Activated naive CD8-positive, alpha-beta T cell (primary cell): ENCODE data around the gene SLCO4C1.
"Not testable (repeated sequence)": the region's sequence is repeated elsewhere in the genome, so short reads cannot be mapped to it uniquely, and the experiment has no call there.

Experiments
- H3K27ac Mint-ChIP-seq: one replicate; pipeline ENCODE4 v1.8.0; 2021; ENCODE audit warnings: mixed read lengths
- H3K27me3 Mint-ChIP-seq: one replicate; pipeline ENCODE4 v1.8.0; 2021; ENCODE audit warnings: mixed read lengths
- H3K36me3 Mint-ChIP-seq: one replicate; pipeline ENCODE4 v1.8.0; 2021; ENCODE audit warnings: mixed read lengths
- H3K4me1 Mint-ChIP-seq: one replicate; pipeline ENCODE4 v1.8.0; 2021; ENCODE audit warnings: low read depth, mixed read lengths
- H3K4me3 Mint-ChIP-seq: one replicate; pipeline ENCODE4 v1.8.0; 2021; ENCODE audit warnings: mild to moderate bottlenecking, mixed read lengths
- H3K9me3 Mint-ChIP-seq: one replicate; pipeline ENCODE4 v1.8.0; 2021; ENCODE audit warnings: low read depth, mixed read lengths

Gene SLCO4C1

DNA sequence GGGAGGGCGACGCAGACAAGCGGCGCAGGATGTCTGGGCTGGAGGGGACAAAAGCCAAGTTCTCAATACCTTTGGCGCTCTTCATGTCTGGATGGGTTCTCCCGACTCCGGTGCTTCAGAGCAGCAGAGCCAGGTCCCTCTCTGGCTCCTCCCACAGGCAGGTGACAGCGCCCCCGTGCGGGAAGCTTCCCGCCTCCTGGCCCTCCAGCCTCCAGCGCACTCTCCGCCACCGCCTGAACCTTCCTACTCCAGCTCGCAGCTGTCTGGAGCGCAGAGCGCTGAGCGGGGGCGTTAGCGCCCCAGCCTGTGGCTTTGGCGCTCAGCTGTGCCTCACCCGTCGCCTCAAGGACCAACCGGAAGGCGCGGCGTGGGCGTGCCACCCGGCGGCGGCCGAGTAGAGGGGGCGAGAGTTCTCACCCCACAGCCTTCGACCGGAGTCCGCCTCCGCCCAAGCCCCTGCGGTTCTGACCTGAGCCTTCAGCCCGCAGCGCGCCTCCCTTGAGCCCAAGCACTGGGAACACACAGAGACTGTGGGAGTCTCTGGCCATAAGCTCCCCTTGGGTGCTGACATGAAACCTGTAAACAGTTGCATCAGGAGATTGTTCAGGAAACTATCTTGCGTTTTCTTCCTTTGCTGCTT, at the start of gene SLCO4C1:
Gene SLCO4C1 (minus strand): TSS at position 107 of the 640 bp plus-strand sequence. CDS start 22 bp downstream, at position 85.
- Mint-ChIP-seq H3K27ac (no peak within 1 kb of the TSS), H3K9me3 (no peaks in the 10 kb centered on the region), H3K4me3 (peak within 1 kb of the TSS; percentile 78), H3K36me3 (no peaks in the 10 kb centered on the region), H3K27me3 (peaks cover 9% of the 10 kb centered on the region), H3K4me1 (peaks cover 22% of the 10 kb centered on the region)

DNA sequence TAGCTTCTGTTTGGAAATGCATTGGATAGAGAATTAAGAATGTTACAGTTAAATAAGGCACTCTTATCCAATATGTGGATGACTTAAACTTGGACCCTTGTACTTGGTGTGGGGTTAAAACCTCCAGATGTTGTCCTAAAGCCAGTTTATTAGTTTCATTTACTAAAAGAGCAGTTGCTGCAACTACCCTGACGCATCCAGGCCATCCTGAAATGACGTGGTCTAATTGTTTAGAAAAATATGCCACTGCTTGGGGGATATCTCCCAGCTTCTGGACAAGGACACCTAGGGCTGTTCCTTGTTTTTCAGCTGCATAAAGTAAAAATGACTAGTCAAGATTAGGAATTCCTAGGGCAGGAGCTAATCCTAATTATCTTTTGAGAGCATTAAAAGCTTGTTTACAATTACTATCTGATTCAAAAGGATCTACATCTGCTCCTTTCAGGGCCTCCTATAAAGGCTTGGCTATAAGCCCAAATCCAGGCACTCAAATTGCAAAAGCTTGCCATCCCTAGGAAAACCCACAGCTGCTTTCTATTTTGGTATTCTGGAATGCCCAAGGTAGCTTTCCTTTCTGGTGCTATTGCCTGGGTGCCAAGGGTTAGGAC, 45.7 kb upstream of the SLCO4C1 start:
- Mint-ChIP-seq H3K4me1 (no peaks in the 10 kb centered on the region), H3K4me3 (no peak overlapping the region), H3K9me3 (no peaks in the 10 kb centered on the region), H3K27me3 (no peaks in the 10 kb centered on the region), H3K36me3 (no peaks in the 10 kb centered on the region), H3K27ac (no peak overlapping the region)

DNA sequence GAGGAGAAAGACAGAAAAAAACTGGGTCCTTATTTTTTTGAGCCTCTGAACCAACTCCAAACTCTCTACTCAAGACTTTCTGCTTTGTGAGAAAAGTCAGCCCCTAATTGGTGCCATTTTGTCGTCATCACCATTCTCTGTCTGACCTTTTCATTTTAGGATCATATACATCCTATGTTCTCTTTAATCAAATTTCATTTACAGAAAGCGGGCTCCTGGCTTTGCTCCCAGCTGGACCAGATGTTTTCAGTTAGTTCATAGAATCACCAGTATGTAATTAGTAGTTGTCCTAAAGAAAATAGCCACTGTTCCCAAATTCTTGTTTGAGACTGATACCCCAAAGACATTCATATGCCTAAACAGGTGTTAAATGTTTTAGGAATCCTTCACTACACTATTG, 28.6 kb upstream of the SLCO4C1 start:
- Mint-ChIP-seq H3K9me3 (no peaks in the 10 kb centered on the region), H3K36me3 (no peaks in the 10 kb centered on the region), H3K27me3 (no peaks in the 10 kb centered on the region), H3K4me1 (no peaks in the 10 kb centered on the region), H3K27ac (no peak overlapping the region), H3K4me3 (no peak overlapping the region)

GRCh38 chr5:102318801-102319200, 22.7 kb upstream of the SLCO4C1 start:
- H3K27me3 Mint-ChIP-seq, H3K4me3 Mint-ChIP-seq, H3K4me1 Mint-ChIP-seq, H3K36me3 Mint-ChIP-seq, H3K27ac Mint-ChIP-seq, H3K9me3 Mint-ChIP-seq: not testable (repeated sequence)

- Mint-ChIP-seq H3K4me1 (no peaks in the 10 kb centered on the region), H3K27ac (no peak overlapping the region), H3K36me3 (no peaks in the 10 kb centered on the region), H3K4me3 (no peak overlapping the region), H3K27me3 (no peaks in the 10 kb centered on the region), H3K9me3 (no peaks in the 10 kb centered on the region)
These were observed 18.2 kb upstream of the SLCO4C1 start for GRCh38 chr5:102314328-102314727.

DNA sequence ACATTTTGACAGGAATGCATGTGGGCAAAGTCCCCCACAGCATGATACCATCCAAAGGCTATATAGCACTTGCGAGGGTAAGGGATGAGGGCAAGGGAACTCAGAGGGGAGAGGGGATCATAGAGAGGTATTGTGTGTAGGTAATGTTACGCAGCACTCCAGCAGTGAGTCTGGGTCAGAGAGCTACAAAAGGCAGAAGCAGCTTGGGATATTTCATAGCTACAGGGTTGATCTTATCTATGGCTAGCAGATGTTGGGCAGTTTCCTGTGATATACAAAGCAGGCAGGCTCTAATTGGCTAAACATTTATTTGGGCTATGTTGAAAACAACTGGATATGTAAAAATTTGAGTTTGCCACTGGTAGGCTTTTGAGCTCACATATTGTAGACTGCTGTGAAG, 17.8 kb upstream of the SLCO4C1 start:
- no peak overlapping the region for H3K4me3 Mint-ChIP-seq
- H3K9me3 Mint-ChIP-seq, result no peaks in the 10 kb centered on the region
- no peaks in the 10 kb centered on the region for H3K27me3 Mint-ChIP-seq
- no peak overlapping the region for H3K27ac Mint-ChIP-seq
- no peaks in the 10 kb centered on the region for H3K4me1 Mint-ChIP-seq
- no peaks in the 10 kb centered on the region for H3K36me3 Mint-ChIP-seq

GRCh38 chr5:102312586-102313370, 16.7 kb upstream of the SLCO4C1 start:
- H3K4me1 Mint-ChIP-seq, result no peaks in the 10 kb centered on the region
- no peaks in the 10 kb centered on the region for H3K9me3 Mint-ChIP-seq
- no peak overlapping the region for H3K27ac Mint-ChIP-seq
- H3K36me3 Mint-ChIP-seq, result no peaks in the 10 kb centered on the region
- no peak overlapping the region for H3K4me3 Mint-ChIP-seq
- H3K27me3 Mint-ChIP-seq, result no peaks in the 10 kb centered on the region

DNA sequence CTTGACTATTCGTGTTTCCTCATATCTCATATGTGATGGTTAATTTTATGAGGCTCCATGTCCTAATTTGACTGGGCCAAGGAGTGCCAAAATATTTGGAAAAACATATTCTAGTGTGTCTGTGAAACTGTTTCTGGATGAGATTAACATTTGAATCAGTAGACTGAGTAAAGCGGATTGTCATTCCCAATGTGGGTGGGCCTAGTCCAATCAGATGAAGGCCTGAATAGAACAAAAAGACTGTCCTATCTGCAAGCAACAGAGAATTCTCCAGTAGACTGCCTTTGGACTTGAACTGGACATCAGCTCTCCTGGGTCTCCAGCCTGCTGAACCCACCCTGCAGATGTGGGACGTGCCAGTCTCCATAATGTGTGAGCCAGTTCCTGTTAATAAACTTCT, 13.5 kb upstream of the SLCO4C1 start:
- Mint-ChIP-seq H3K4me3 (no peak overlapping the region), H3K27ac (no peak overlapping the region), H3K36me3 (no peaks in the 10 kb centered on the region), H3K27me3 (no peaks in the 10 kb centered on the region), H3K9me3 (no peaks in the 10 kb centered on the region), H3K4me1 (no peaks in the 10 kb centered on the region)

GRCh38 chr5:102307232-102307631, 11.1 kb upstream of the SLCO4C1 start:
- Mint-ChIP-seq H3K36me3 (no peaks in the 10 kb centered on the region), H3K4me1 (no peaks in the 10 kb centered on the region), H3K9me3 (no peaks in the 10 kb centered on the region), H3K4me3 (no peak overlapping the region), H3K27me3 (no peaks in the 10 kb centered on the region), H3K27ac (no peak overlapping the region)

DNA sequence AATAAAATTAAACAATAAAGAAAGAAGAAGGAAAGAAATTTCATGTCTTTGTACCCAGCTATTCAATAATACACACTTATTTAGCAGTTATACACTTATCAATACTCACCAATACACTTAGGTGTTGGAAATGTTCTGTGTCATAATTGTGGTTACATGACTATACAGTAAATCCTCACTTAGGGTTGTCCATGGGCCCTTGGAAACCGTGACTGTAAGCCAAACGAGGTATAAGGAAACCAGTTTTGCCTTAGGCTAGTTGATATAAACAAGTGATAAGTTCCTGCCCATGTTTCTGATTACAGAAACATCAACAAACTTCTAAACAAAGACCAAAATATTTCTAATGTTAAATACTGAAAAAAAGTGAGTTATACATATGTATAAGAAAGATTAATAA, 10.0 kb upstream of the SLCO4C1 start:
- no peaks in the 10 kb centered on the region for H3K36me3 Mint-ChIP-seq
- H3K4me3 Mint-ChIP-seq, result no peak overlapping the region
- peaks cover 2% of the 10 kb centered on the region for H3K27me3 Mint-ChIP-seq
- no peaks in the 10 kb centered on the region for H3K4me1 Mint-ChIP-seq
- H3K27ac Mint-ChIP-seq, result no peak overlapping the region
- H3K9me3 Mint-ChIP-seq, result no peaks in the 10 kb centered on the region

- no peaks in the 10 kb centered on the region for H3K36me3 Mint-ChIP-seq
- no peaks in the 10 kb centered on the region for H3K9me3 Mint-ChIP-seq
- H3K27ac Mint-ChIP-seq, result no peak overlapping the region
- peak overlapping the region; percentile 78 for H3K4me3 Mint-ChIP-seq
- H3K4me1 Mint-ChIP-seq, result peaks cover 22% of the 10 kb centered on the region
- H3K27me3 Mint-ChIP-seq, result peaks cover 9% of the 10 kb centered on the region
These were observed 428 bp downstream of the SLCO4C1 start for GRCh38 chr5:102295534-102296177.

DNA sequence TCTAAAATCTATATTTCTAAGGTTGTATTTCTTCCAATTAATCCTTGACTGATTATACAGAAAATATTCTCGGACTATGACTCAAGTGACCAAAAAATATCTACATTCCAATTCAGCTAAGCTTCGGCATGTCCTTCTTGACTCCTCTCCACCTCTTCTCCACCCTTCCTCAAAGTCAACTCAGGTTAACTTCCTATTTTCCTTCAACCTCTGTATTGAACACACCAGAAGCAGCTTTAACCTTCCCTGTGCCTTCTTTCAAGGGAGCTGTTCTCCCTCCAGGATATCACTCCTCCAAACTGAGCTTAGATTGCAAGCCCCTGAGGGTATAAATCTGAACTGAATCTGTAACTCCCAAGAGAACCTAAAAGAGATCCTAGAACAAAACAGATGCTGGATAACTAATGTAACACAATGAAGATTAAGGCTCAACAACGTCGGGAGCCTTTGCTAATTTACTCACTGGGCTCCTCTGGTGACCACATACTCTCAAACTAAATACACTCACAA, 1.1 kb downstream of the SLCO4C1 start:
- peaks cover 9% of the 10 kb centered on the region for H3K27me3 Mint-ChIP-seq
- H3K4me1 Mint-ChIP-seq, result peaks cover 22% of the 10 kb centered on the region
- H3K36me3 Mint-ChIP-seq, result no peaks in the 10 kb centered on the region
- H3K9me3 Mint-ChIP-seq, result no peaks in the 10 kb centered on the region
- peak overlapping the region; percentile 78 for H3K4me3 Mint-ChIP-seq
- H3K27ac Mint-ChIP-seq, result no peak overlapping the region

DNA sequence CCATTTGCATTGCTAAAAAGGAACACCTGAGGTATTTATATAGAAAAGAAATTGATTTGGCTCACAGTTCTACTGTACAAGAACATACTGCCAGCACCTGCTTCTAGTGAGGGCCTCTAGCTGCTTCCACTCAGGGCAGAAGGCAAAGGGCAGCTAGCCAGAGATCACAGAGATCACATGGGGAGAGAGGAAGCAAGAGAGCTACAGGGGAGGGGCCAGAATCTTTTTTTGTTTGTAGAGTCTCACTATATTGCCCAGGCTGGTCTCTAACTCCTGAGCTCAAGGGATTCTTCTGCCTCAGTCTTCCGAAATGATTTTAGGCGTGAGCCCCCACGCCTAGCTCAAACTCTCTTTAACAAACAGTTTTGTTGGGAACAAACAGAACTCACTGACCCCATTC, 6.1 kb downstream of the SLCO4C1 start:
- Mint-ChIP-seq H3K27ac (no peak overlapping the region), H3K4me1 (peaks cover 3% of the 10 kb centered on the region), H3K4me3 (no peak overlapping the region), H3K36me3 (no peaks in the 10 kb centered on the region), H3K27me3 (peaks cover 4% of the 10 kb centered on the region), H3K9me3 (no peaks in the 10 kb centered on the region)

DNA sequence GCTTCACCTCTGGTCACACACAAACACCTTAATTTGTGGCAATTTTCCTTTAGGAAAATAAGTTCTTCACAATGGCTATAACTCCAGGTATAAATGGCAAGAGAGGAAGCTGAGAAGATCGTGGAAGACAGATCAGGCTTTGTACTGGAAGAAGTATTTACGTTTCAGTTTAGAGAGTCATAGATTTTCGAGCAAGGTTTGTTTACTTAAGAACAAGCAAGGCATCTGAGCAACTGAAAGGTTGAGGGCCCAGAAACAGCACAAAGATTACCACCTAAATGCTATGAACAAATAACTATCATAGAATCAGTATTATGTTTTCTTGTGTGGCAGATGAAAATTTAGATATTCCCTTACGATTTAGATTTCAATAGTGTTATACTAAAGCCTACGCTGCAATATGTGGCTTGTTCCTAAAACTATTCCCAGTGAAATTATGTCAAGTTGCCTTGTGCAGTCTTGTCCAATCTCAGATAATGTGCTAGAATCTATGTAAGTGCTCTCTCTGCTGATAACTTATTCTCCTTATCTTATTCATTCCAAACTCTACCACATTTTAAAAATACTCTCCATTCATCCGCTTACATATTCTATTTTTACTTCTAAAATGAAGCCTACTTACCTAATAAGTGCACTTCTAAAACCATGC, 6.7 kb downstream of the SLCO4C1 start:
- H3K4me1 Mint-ChIP-seq, result no peaks in the 10 kb centered on the region
- H3K4me3 Mint-ChIP-seq, result no peak overlapping the region
- H3K27ac Mint-ChIP-seq, result no peak overlapping the region

More for the DNA sequence above, 6.7 kb downstream of the SLCO4C1 start:
- Mint-ChIP-seq H3K36me3 (no peaks in the 10 kb centered on the region), H3K27me3 (peaks cover under 1% of the 10 kb centered on the region), H3K9me3 (no peaks in the 10 kb centered on the region)
